Tibial nerve (tissue), 4 donors: ENCODE data around the gene BRAT1. TPM values are rescaled to one million over a fixed set of nuclear protein-coding genes. Genes with fewer than 3 reads are reported as not detected.

Experiments used
- DNase-seq, 2 donors: peaks; one replicate each; pipeline ENCODE4 v3.0.0-alpha.2; 2019; ENCODE audit warnings: low spot score in 2 of 2
- H3K27ac ChIP-seq, 4 donors: fragments of 200-600 bp; sonication (generic) in 3 of 4; one replicate each; pipeline ENCODE4 v1.5.1; 2017 to 2019; ENCODE audit warnings: mild to moderate bottlenecking in 1 of 4
- H3K27me3 ChIP-seq, 2 donors: fragments of 200-600 bp; sonication (generic) in 1 of 2; one replicate each; pipeline versions ENCODE4 v1.5.1 to v1.6.0; 2017 to 2019
- H3K36me3 ChIP-seq, 3 donors: fragments of 200-600 bp; sonication (generic); one replicate each; pipeline ENCODE4 v1.5.1; 2018 to 2019
- H3K4me1 ChIP-seq, 4 donors: fragments of 200-600 bp; sonication (generic) in 3 of 4; one replicate each; pipeline ENCODE4 v1.5.1; 2017 to 2019
- H3K4me3 ChIP-seq, 4 donors: fragments of 200-600 bp; sonication (generic) in 3 of 4; one replicate each; pipeline ENCODE4 v1.5.1; 2017 to 2019; ENCODE audit warnings: mild to moderate bottlenecking in 1 of 4, moderate library complexity in 1 of 4
- H3K9me3 ChIP-seq, 4 donors: fragments of 200-600 bp; sonication (generic) in 3 of 4; one replicate each; pipeline ENCODE4 v1.5.1; 2017 to 2019
- EP300 ChIP-seq, 2 donors: sonication (generic); formaldehyde crosslinking; IDR thresholded peaks; one replicate each; pipeline ENCODE4 v1.6.1; 2017; ENCODE audit warnings: antibody characterized with exemption in 2 of 2, mild to moderate bottlenecking in 1 of 2
- POLR2A ChIP-seq, 2 donors: fragments of 450-650 bp; IDR thresholded peaks; one replicate each; pipeline ENCODE4 v1.6.1; 2017; ENCODE audit warnings: antibody characterized with exemption in 2 of 2, mild to moderate bottlenecking in 2 of 2, moderate library complexity in 2 of 2
- WGBS, 2 donors: methylation state at CpG; one replicate each; pipeline ENCODE4 v1.1.5; 2018; 5-methylcytosine and 5-hydroxymethylcytosine counted together
- total RNA-seq, 4 donors: library from RNA; depleted of rRNA; stranded (reverse); fragments of >200 nt; gene quantifications; one replicate each; pipeline ENCODE4 v1.1.0, GENCODE V29; 2016
- TF ChIP-seq, protein P1 (sequence below), 5 experiments: fragments of 200-600 bp in 3 of 5; fragments of 450-650 bp in 2 of 5; sonication (generic) in 3 of 5; IDR thresholded peaks; one replicate each; pipeline ENCODE4 v1.5.1; 2016 to 2019; ENCODE audit warnings: antibody characterized with exemption in 5 of 5, mild to moderate bottlenecking in 3 of 5, moderate library complexity in 2 of 5

The BRAT1 gene
- total RNA-seq, 4 donors from 2014 or later: 38.0 to 72.9 (median 52.0) TPM

GRCh38 chr7:2582006-2582735 lies 26.8 kb upstream of the BRAT1 start:
- no peak for TF ChIP-seq POLR2A (IDR thresholded peaks at IDR 0.05)
- TF ChIP-seq, protein P1, sequence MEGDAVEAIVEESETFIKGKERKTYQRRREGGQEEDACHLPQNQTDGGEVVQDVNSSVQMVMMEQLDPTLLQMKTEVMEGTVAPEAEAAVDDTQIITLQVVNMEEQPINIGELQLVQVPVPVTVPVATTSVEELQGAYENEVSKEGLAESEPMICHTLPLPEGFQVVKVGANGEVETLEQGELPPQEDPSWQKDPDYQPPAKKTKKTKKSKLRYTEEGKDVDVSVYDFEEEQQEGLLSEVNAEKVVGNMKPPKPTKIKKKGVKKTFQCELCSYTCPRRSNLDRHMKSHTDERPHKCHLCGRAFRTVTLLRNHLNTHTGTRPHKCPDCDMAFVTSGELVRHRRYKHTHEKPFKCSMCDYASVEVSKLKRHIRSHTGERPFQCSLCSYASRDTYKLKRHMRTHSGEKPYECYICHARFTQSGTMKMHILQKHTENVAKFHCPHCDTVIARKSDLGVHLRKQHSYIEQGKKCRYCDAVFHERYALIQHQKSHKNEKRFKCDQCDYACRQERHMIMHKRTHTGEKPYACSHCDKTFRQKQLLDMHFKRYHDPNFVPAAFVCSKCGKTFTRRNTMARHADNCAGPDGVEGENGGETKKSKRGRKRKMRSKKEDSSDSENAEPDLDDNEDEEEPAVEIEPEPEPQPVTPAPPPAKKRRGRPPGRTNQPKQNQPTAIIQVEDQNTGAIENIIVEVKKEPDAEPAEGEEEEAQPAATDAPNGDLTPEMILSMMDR (IDR thresholded peaks at IDR 0.05): no peak
- no peak for TF ChIP-seq EP300 (IDR thresholded peaks at IDR 0.05)
- H3K9me3 ChIP-seq: no peaks in the 10 kb centered on the region
- no peaks in the 10 kb centered on the region for H3K27me3 ChIP-seq
- H3K4me1 ChIP-seq: no peaks in the 10 kb centered on the region
- H3K27ac ChIP-seq: no peak overlapping the region
- H3K36me3 ChIP-seq: peaks cover 0 to 74% (median 0%) of the 10 kb centered on the region in 3 donors
- H3K4me3 ChIP-seq: no peak overlapping the region
- 79 to 91% methylated on average over 23 to 24 of the region's 24 CpGs for WGBS, 2 donors
- DNase-seq: no peak

- no peak overlapping the region for H3K4me3 ChIP-seq
- H3K9me3 ChIP-seq: no peaks in the 10 kb centered on the region
- WGBS, 2 donors: 91% methylated on average over 11 of the region's 11 CpGs
- H3K36me3 ChIP-seq: peaks cover 0 to 64% (median 0%) of the 10 kb centered on the region in 3 donors
- H3K27me3 ChIP-seq: no peaks in the 10 kb centered on the region
- no peak overlapping the region for H3K27ac ChIP-seq
- TF ChIP-seq POLR2A (IDR thresholded peaks at IDR 0.05): no peak
- TF ChIP-seq, protein P1 (IDR thresholded peaks at IDR 0.05): no peak
- TF ChIP-seq EP300 (IDR thresholded peaks at IDR 0.05): no peak
- DNase-seq: no peak
- no peaks in the 10 kb centered on the region for H3K4me1 ChIP-seq
Observed at GRCh38 chr7:2580636-2581035, 25.3 kb upstream of the BRAT1 start.

- no peaks in the 10 kb centered on the region for H3K9me3 ChIP-seq
- H3K36me3 ChIP-seq: peaks cover 0 to 71% (median 7%) of the 10 kb centered on the region in 3 donors
Observed at GRCh38 chr7:2577914-2578680, 22.8 kb upstream of the BRAT1 start.

GRCh38 chr7:2576742-2577491 lies 21.6 kb upstream of the BRAT1 start:
- peaks cover 0 to 75% (median 7%) of the 10 kb centered on the region in 3 donors for H3K36me3 ChIP-seq
- WGBS, 2 donors: 91 to 92% methylated on average over 50 to 56 of the region's 56 CpGs
- DNase-seq: no peak
- H3K27me3 ChIP-seq: no peaks in the 10 kb centered on the region
- no peak overlapping the region for H3K4me3 ChIP-seq
- no peak overlapping the region for H3K27ac ChIP-seq
- H3K4me1 ChIP-seq: no peaks in the 10 kb centered on the region
- TF ChIP-seq EP300 (IDR thresholded peaks at IDR 0.05) (no peak), POLR2A (IDR thresholded peaks at IDR 0.05) (no peak)
- TF ChIP-seq, protein P1 (IDR thresholded peaks at IDR 0.05): no peak
- no peaks in the 10 kb centered on the region for H3K9me3 ChIP-seq

More at GRCh38 chr7:2577914-2578680, 22.8 kb upstream of the BRAT1 start:
- H3K4me1 ChIP-seq: no peaks in the 10 kb centered on the region
- no peak overlapping the region for H3K27ac ChIP-seq
- H3K27me3 ChIP-seq: no peaks in the 10 kb centered on the region
- WGBS, 2 donors: 94 to 97% methylated on average over 73 of the region's 73 CpGs
- no peak for TF ChIP-seq EP300 (IDR thresholded peaks at IDR 0.05)
- DNase-seq: no peak
- H3K4me3 ChIP-seq: no peak overlapping the region

GRCh38 chr7:2575733-2576340 lies 20.5 kb upstream of the BRAT1 start:
- peaks cover 0 to 69% (median 7%) of the 10 kb centered on the region in 3 donors for H3K36me3 ChIP-seq
- WGBS, 2 donors: 73 to 79% methylated on average over 21 of the region's 21 CpGs
- no peaks in the 10 kb centered on the region for H3K9me3 ChIP-seq
- DNase-seq: no peak
- TF ChIP-seq, protein P1 (IDR thresholded peaks at IDR 0.05): no peak
- TF ChIP-seq EP300 (IDR thresholded peaks at IDR 0.05): no peak
- TF ChIP-seq POLR2A (IDR thresholded peaks at IDR 0.05): no peak
- H3K4me1 ChIP-seq: no peaks in the 10 kb centered on the region
- no peaks in the 10 kb centered on the region for H3K27me3 ChIP-seq
- H3K27ac ChIP-seq: no peak overlapping the region
- no peak overlapping the region for H3K4me3 ChIP-seq
